CD4-positive, CD25-positive, alpha-beta regulatory T cell (primary cell): ENCODE data around the gene GOSR2. TPM values are rescaled to one million over a fixed set of nuclear protein-coding genes. Genes with fewer than 3 reads are reported as not detected.

Experiments
- ATAC-seq, 2 donors: fragments of 150-1000 bp; cut with Tn5 transposase; one replicate each; pipeline ENCODE4 v1.10.0; 2021; ENCODE audit warnings: low read depth in 2 of 2, moderate number of reproducible peaks in 2 of 2, moderate library complexity in 1 of 2
- DNase-seq, 3 donors: peaks; one replicate each; pipeline versions ENCODE4 v3.0.0 to v3.0.0-alpha.2; 2012 to 2022; ENCODE audit warnings: mixed read lengths in 1 of 3
- H3K27ac ChIP-seq: one replicate; pipeline ENCODE4 v1.7.0; 2013; ENCODE audit warnings: mild to moderate bottlenecking, low read length; ENCODE audit not compliant: insufficient read depth, poor library complexity, severe bottlenecking
- H3K27me3 ChIP-seq: one replicate; pipeline ENCODE4 v1.7.0; 2013; ENCODE audit warnings: low read length; ENCODE audit not compliant: control insufficient read depth, insufficient read depth
- H3K36me3 ChIP-seq: one replicate; pipeline ENCODE4 v1.7.0; 2013; ENCODE audit warnings: mild to moderate bottlenecking, low read length, moderate library complexity; ENCODE audit not compliant: control insufficient read depth, insufficient read depth
- H3K4me1 ChIP-seq: 2 replicates; pipeline ENCODE4 v1.7.0; 2013; ENCODE audit warnings: mild to moderate bottlenecking, low read length; ENCODE audit not compliant: insufficient read depth, control insufficient read depth, poor library complexity, severe bottlenecking
- H3K4me3 ChIP-seq: one replicate; pipeline ENCODE4 v1.7.0; 2013; ENCODE audit warnings: low read depth, mild to moderate bottlenecking, low read length, moderate library complexity
- H3K9me3 ChIP-seq, 2 experiments: 1 replicate in 1 of 2; 2 replicates in 1 of 2; pipeline ENCODE4 v1.7.0; 2013; ENCODE audit warnings: low read length in 2 of 2, mild to moderate bottlenecking in 1 of 2, moderate library complexity in 1 of 2; ENCODE audit not compliant: control insufficient read depth in 2 of 2
- H3K27ac Mint-ChIP-seq, 3 donors: one replicate each; pipeline ENCODE4 v1.8.0; 2020 to 2022; ENCODE audit warnings: mild to moderate bottlenecking in 3 of 3, mixed read lengths in 3 of 3, moderate library complexity in 2 of 3
- H3K27me3 Mint-ChIP-seq: one replicate; pipeline ENCODE4 v1.8.0; 2022; ENCODE audit warnings: mild to moderate bottlenecking, mixed read lengths
- H3K36me3 Mint-ChIP-seq: one replicate; pipeline ENCODE4 v1.8.0; 2020; ENCODE audit warnings: mixed read lengths
- H3K4me1 Mint-ChIP-seq, 4 donors: one replicate each; pipeline ENCODE4 v1.8.0; 2020 to 2022; ENCODE audit warnings: mixed read lengths in 4 of 4, mild to moderate bottlenecking in 1 of 4
- H3K4me3 Mint-ChIP-seq, 4 donors: one replicate each; pipeline ENCODE4 v1.8.0; 2020 to 2022; ENCODE audit warnings: mild to moderate bottlenecking in 4 of 4, mixed read lengths in 4 of 4, moderate library complexity in 3 of 4
- H3K9me3 Mint-ChIP-seq, 7 donors: one replicate each; pipeline ENCODE4 v1.8.0; 2020 to 2022; ENCODE audit warnings: mixed read lengths in 7 of 7, mild to moderate bottlenecking in 3 of 7, moderate library complexity in 2 of 7
- polyA plus RNA-seq, 4 donors: library from polyadenylated mRNA; unstranded; fragments of 300-500 nt; fragmentation: Illumina TruSeq; gene quantifications; one replicate each; pipeline ENCODE4 v1.2.3, GENCODE V29; 2021
- total RNA-seq: library from RNA; stranded (reverse); gene quantifications from one replicate; pipeline ENCODE4 v1.2.3, GENCODE V29; 2022

The GOSR2 gene
- total and polyA plus RNA-seq, 5 donors from 2014 or later = 39.9 to 65.4 (median 54.8) TPM

DNA sequence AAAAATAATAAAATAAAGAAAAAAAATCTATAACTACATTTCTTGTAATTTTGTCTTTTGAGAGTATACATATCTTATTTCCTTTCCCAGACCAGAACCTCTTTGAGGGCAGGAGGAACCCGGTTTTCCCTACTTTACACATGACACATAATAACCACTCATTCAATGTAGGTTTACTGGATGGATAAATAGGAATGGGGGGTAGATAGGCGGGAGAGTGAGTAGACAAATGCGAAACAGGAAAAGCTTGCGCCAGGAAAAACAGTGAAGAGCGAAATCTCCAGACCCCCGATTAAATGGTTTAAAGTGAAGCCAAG, 515 bp upstream of the GOSR2 start:
- Histone ChIP-seq H3K27me3 (no peaks in the 10 kb centered on the region), H3K27ac (peak overlapping the region; percentile 89), H3K4me3 (peak overlapping the region; percentile 98), H3K9me3 (no peaks in the 10 kb centered on the region), H3K4me1 (peaks cover 23% of the 10 kb centered on the region), H3K36me3 (no peaks in the 10 kb centered on the region)
- H3K27ac Mint-ChIP-seq = peak overlapping the region; percentile 100
- peak overlapping the region; percentile 93 to 96 (median 96) for H3K4me3 Mint-ChIP-seq
- H3K27me3 Mint-ChIP-seq = peaks cover 8% of the 10 kb centered on the region
- peak in 1 of 2 donors; percentile 2 for ATAC-seq
- no peaks in the 10 kb centered on the region for H3K9me3 Mint-ChIP-seq
- H3K4me1 Mint-ChIP-seq = peaks cover 30 to 54% (median 43%) of the 10 kb centered on the region in 4 donors
- no peak for DNase-seq
- H3K36me3 Mint-ChIP-seq = peaks cover 4% of the 10 kb centered on the region

DNA sequence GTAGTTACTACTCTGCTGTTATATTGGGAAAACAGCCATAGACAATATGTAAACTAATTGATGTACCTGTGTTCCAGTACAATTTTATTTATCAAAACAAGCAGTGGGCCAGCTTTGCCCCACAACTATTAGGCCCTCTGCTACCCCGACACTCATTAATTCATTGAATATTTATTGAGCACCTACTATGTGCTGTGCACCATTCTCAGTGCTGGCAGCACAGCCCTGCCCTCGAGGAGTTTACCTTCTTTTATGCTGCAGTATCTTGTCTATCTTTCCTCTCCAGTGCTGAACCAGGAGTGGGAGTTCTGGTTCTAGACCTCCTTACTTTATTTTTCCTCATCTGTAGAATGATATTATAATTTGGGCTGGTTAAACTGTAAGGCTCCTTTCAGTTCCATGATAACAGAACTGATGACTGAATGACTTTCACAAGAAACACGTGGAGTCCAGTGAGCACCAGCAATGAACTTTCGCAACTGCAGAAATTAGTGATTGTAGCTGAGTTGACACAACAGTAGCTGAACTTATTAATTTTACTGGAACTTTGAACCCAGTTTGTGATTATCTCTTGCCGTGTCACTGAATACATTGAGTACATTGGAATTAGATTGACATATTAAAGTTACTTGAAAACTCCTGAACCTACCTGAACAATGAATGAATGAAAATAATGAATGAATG, 2.4 kb downstream of the GOSR2 start:
- Mint-ChIP-seq H3K27ac (peak overlapping the region in 2 of 3 donors; percentile 56 to 77), H3K4me3 (peak overlapping the region; percentile 34 to 79 (median 73)), H3K4me1 (peaks cover 36 to 76% (median 56%) of the 10 kb centered on the region in 4 donors), H3K9me3 (peaks cover 0 to 2% (median 0%) of the 10 kb centered on the region in 7 donors), H3K36me3 (peaks cover 8% of the 10 kb centered on the region), H3K27me3 (peaks cover 5% of the 10 kb centered on the region)
- H3K27me3 ChIP-seq = no peaks in the 10 kb centered on the region
- DNase-seq (no peak), ATAC-seq (no peak)
- peak overlapping the region; percentile 98 for H3K4me3 ChIP-seq
- H3K4me1 ChIP-seq = peaks cover 24% of the 10 kb centered on the region
- no peak overlapping the region for H3K27ac ChIP-seq
- no peaks in the 10 kb centered on the region for H3K9me3 ChIP-seq
- H3K36me3 ChIP-seq = peaks cover 11% of the 10 kb centered on the region

DNA sequence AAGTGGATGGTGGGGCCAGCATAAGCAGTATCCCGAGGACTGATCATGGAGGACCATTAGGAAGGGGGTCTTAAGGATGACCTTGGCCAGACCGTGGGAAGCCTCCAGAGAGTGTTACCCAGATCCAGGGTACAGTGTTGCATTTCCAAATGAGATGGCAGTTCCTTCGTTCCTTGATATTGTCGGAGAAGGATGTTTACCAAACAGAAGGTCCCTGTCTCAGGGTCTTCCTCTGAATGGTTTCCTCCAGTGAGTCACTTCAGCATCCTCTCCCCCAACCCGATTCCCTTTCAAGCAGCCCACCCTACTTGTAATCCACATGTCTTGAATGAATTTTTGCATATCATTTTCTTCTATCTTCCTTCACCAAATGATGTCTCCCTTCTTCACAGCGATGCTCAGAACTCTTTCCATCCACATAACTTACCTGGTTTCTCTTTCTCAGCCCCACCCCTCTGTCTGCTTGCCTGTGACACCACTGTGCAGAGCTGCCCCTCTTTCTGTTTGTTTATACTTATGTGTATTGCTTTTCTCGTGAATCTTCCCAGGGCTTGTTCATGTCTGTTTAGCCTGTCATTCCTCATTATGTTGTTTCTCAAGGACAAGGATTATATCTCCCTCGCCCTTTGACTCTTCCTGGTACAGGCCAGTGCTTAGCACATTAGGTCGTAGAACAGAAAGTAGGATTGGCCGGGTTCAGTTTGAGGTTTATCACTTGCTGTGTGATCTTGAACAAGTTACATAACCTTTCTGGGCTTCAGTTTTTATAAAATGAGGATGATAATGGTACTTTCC, 5.7 kb downstream of the GOSR2 start:
- Mint-ChIP-seq H3K4me1 (peaks cover 36 to 61% (median 50%) of the 10 kb centered on the region in 4 donors), H3K27me3 (no peaks in the 10 kb centered on the region), H3K4me3 (peak overlapping the region in 2 of 4 donors; percentile 19 to 30), H3K9me3 (peaks cover 0 to 2% (median 0%) of the 10 kb centered on the region in 7 donors), H3K27ac (peak overlapping the region in 2 of 3 donors; percentile 19 to 57), H3K36me3 (peaks cover 32% of the 10 kb centered on the region)
- Histone ChIP-seq H3K4me1 (peaks cover 16% of the 10 kb centered on the region), H3K9me3 (no peaks in the 10 kb centered on the region), H3K4me3 (no peak overlapping the region), H3K27ac (no peak overlapping the region), H3K27me3 (no peaks in the 10 kb centered on the region), H3K36me3 (peaks cover 44% of the 10 kb centered on the region)
- ATAC-seq = no peak
- no peak for DNase-seq

GRCh38 chr17:46929413-46929812, 6.5 kb downstream of the GOSR2 start:
- Histone ChIP-seq H3K27ac (no peak overlapping the region), H3K4me3 (no peak overlapping the region), H3K36me3 (peaks cover 52% of the 10 kb centered on the region), H3K4me1 (peaks cover 9% of the 10 kb centered on the region), H3K27me3 (no peaks in the 10 kb centered on the region), H3K9me3 (no peaks in the 10 kb centered on the region)
- Mint-ChIP-seq H3K4me3 (no peak overlapping the region), H3K9me3 (peaks cover 0 to 2% (median 0%) of the 10 kb centered on the region in 7 donors), H3K36me3 (peaks cover 36% of the 10 kb centered on the region), H3K27ac (no peak overlapping the region), H3K27me3 (no peaks in the 10 kb centered on the region), H3K4me1 (peaks cover 31 to 54% (median 43%) of the 10 kb centered on the region in 4 donors)
- ATAC-seq = no peak
- DNase-seq = no peak

DNA sequence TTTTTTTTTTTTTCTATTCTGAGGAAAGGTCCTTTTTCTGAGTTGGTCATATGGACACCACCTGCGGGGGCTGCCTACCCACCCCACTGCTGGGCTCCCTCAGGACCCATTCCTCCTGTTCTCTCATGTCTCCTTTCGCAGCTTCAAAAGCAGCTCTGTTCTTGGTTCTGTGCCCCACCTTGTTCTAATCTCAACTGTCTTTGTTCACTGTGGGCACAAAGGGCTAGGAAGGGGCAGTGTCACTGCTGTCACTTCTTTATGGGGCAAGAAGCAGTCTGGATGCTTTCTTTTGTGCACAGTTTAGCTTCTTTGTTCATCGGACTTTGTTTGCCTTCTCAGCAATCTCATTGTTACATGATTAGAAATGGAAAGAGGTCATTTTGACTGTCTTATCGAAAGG, 7.1 kb downstream of the GOSR2 start:
- Mint-ChIP-seq H3K27me3 (no peaks in the 10 kb centered on the region), H3K27ac (no peak overlapping the region), H3K4me3 (no peak overlapping the region), H3K4me1 (peaks cover 28 to 48% (median 37%) of the 10 kb centered on the region in 4 donors), H3K9me3 (peaks cover 0 to 2% (median 0%) of the 10 kb centered on the region in 7 donors), H3K36me3 (peaks cover 40% of the 10 kb centered on the region)
- Histone ChIP-seq H3K4me3 (no peak overlapping the region), H3K4me1 (peaks cover 7% of the 10 kb centered on the region), H3K27me3 (no peaks in the 10 kb centered on the region), H3K9me3 (no peaks in the 10 kb centered on the region), H3K36me3 (peaks cover 58% of the 10 kb centered on the region), H3K27ac (no peak overlapping the region)
- ATAC-seq (no peak), DNase-seq (no peak)

DNA sequence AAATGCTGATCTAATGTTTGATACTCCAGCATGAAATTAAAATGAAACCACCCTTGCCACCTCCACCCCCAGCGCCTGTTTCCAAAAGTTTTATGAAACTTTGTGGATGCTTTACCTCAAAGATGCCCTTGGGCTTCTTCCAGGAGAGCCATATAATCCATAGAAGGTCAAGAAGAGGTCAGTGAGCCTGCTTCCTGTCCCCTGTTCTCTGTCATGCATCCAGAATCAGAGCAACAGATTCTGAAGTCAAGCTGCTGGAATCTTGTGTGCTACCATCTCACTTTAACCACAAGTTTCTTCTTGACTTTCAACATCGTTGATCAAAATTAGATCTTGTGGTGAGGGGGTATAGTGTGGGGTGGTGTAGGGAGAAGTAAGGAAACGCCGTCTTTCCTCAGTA, 8.6 kb downstream of the GOSR2 start:
- Mint-ChIP-seq H3K9me3 (peaks cover 0 to 2% (median 0%) of the 10 kb centered on the region in 7 donors), H3K4me1 (peaks cover 14 to 32% (median 23%) of the 10 kb centered on the region in 4 donors), H3K4me3 (no peak overlapping the region), H3K27ac (peak overlapping the region in 2 of 3 donors; percentile 29 to 44), H3K36me3 (peaks cover 47% of the 10 kb centered on the region), H3K27me3 (no peaks in the 10 kb centered on the region)
- Histone ChIP-seq H3K27me3 (no peaks in the 10 kb centered on the region), H3K4me3 (no peak overlapping the region), H3K4me1 (peaks cover 7% of the 10 kb centered on the region), H3K27ac (no peak overlapping the region), H3K9me3 (no peaks in the 10 kb centered on the region), H3K36me3 (peaks cover 73% of the 10 kb centered on the region)
- ATAC-seq = no peak
- DNase-seq = no peak

GRCh38 chr17:46935658-46936266, 12.8 kb downstream of the GOSR2 start:
- ATAC-seq (no peak), DNase-seq (no peak)
- Mint-ChIP-seq H3K9me3 (no peaks in the 10 kb centered on the region), H3K36me3 (peaks cover 67% of the 10 kb centered on the region), H3K4me3 (no peak overlapping the region), H3K4me1 (peaks cover 0 to 7% (median under 1%) of the 10 kb centered on the region in 4 donors), H3K27me3 (no peaks in the 10 kb centered on the region), H3K27ac (no peak overlapping the region)
- Histone ChIP-seq H3K36me3 (peaks cover 95% of the 10 kb centered on the region), H3K4me3 (no peak overlapping the region), H3K27ac (no peak overlapping the region), H3K27me3 (no peaks in the 10 kb centered on the region), H3K4me1 (no peaks in the 10 kb centered on the region), H3K9me3 (no peaks in the 10 kb centered on the region)
